RWPE1 (cell line): ENCODE results near the gene GRK3.
A peak's percentile ranks its signal among the peaks of the same experiment; 100 is the strongest.
"Not testable (repeated sequence)": the region's sequence is repeated elsewhere in the genome, so short reads cannot be mapped to it uniquely, and the experiment has no call there.

Source experiments
- CTCF ChIA-PET: fragments of 350-600 bp; sonication (Branson Sonifier 250); formaldehyde crosslinking; extraction: SDS; loops from one replicate; lab custom pipeline; 2021; lab: Yijun Ruan, JAX
- POLR2A ChIA-PET: fragments of 400-600 bp; formaldehyde crosslinking; extraction: SDS; loops from one replicate; lab custom pipeline; 2020; ENCODE audit warnings: antibody characterized with exemption; ENCODE audit not compliant: low non-redundant PET; lab: Yijun Ruan, JAX
- DNase-seq: peaks from one replicate; pipeline ENCODE4 v3.0.0; 2012; ENCODE audit warnings: low spot score
- H3K27ac ChIP-seq: fragments of 450-650 bp; 2 replicates; pipeline ENCODE4 v1.5.1; 2017
- CTCF ChIP-seq: fragments of 450-650 bp; conservative IDR thresholded peaks from 2 replicates; pipeline ENCODE4 v1.5.1; 2017; ENCODE audit warnings: low read depth, mild to moderate bottlenecking

GRK3 gene

GRCh38 chr22:25564320-25564978, at the start of gene GRK3:
TSS of gene GRK3 (plus strand) at chr22:25564675. CDS start at chr22:25565041, 366 bp downstream.
- no peak within 1 kb of the TSS for H3K27ac ChIP-seq
- DNase-seq = peak; percentile 17
- POLR2A ChIA-PET = no interaction called here
- CTCF ChIA-PET = interaction anchor here (0.6 kb wide), 1 partner anchor 15 kb away, joined by 4 read pairs; no protein-coding TSS in a partner anchor
- TF ChIP-seq CTCF = no peak

GRCh38 chr22:25518000-25518663, 46.3 kb upstream of the GRK3 start:
- H3K27ac ChIP-seq = no peak overlapping the region
- ChIA-PET CTCF (no interaction called here), POLR2A (no interaction called here)
- TF ChIP-seq CTCF = no peak
- no peak for DNase-seq

DNA sequence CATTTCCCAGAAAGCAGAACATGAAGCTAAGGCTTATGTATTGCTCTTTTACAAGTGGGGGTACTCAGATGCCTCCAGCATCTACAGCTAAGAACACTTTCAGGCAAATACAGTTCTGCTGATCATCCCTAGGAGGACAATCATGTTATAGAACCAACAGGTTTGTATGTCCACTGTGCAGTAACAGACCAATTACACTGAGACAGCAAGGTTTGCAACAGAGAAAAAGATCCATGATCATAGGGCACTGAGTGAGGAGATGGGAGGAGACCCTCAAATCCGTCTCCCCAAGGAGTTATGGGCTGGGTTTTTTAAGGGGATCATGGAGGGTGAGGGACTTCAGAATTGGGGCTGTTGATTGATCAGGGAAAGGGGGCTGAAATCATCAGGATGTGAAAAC, 39.1 kb upstream of the GRK3 start:
- no peak for TF ChIP-seq CTCF
- POLR2A ChIA-PET = no interaction called here
- H3K27ac ChIP-seq = no peak overlapping the region
- CTCF ChIA-PET = no interaction called here
- DNase-seq = no peak

- DNase-seq, H3K27ac ChIP-seq, CTCF ChIA-PET, POLR2A ChIA-PET: not testable (repeated sequence)
Observed at GRCh38 chr22:25525804-25526584, 38.5 kb upstream of the GRK3 start.

DNA sequence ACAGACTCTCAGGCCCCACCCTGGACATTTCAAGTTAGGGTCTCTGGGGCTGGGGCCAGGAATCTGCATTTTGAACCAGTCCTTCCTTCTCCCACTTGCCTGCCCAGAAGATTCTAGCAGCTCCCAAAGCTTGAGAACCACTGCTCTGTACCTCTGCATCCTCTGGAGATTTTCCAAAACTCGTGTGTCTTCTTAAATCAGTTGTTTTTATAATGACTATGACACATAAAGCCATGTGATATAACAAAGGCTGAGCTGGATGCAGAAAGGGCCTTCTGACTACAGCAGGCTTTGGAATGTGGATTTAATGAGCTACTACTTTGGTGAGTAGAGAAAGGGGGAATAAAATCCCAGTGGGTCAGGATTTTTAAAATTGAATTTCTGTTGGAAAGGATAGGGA, 37.5 kb upstream of the GRK3 start:
- POLR2A ChIA-PET, H3K27ac ChIP-seq, DNase-seq, CTCF ChIA-PET: not testable (repeated sequence)

- POLR2A ChIA-PET, DNase-seq, H3K27ac ChIP-seq: not testable (repeated sequence)
- CTCF ChIA-PET = interaction anchor here (0.6 kb wide), 1 partner anchor 25 kb away, joined by 3 read pairs; no protein-coding TSS in a partner anchor
Observed at GRCh38 chr22:25528068-25528467, 36.4 kb upstream of the GRK3 start.

DNA sequence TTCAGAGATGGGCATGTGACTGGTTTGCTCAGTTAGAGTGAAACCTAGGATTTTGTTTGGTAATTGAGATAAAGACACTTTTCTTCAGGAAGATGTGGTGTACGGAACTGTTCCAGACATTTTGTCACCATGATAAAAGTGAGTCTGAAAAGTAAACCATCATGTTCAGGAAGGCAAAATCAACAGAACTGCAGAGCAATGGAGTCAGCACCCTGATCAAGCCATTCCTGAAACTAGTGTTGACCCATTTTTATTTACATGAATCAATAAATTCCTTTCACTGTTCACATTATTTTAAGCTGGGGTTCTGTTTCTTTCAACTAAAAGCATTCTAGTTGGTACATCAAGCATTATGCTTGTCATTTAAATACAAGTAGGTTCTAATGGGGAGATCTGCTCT, 35.4 kb upstream of the GRK3 start:
- H3K27ac ChIP-seq, POLR2A ChIA-PET, CTCF ChIA-PET, DNase-seq: not testable (repeated sequence)

DNA sequence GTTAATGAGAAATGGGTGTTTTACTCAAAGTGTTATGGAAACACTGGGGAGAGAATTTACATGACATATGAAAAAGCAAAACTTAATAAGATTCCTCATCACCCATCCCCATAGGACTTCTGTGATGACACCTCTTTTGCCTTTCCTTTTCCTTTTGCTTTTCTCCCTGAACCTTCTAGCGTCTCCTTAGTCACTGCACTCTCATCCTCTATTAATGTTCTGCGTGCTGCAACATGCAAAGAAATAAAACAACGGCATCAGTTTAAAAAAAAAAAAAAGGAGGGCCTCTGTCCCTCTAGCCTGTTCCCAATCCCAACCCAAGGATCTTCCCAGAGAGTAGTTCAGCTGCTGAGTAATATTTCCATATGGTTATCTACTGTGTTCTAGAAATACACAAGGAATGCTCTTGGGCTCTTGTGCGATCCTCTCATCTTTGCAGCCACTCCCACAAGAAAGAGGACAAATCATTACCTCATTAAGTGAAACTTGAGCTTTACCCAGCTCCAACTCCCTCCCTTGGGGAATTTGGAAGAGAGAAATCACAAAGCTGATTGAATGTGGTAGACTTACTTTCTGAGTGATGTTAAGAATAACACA, 34.8 kb upstream of the GRK3 start:
- POLR2A ChIA-PET = not testable (repeated sequence)
- DNase-seq = peak; percentile 50

GRCh38 chr22:25531677-25532076, 32.8 kb upstream of the GRK3 start:
- DNase-seq, POLR2A ChIA-PET, H3K27ac ChIP-seq, CTCF ChIA-PET: not testable (repeated sequence)

More for the DNA sequence above, 34.8 kb upstream of the GRK3 start:
- CTCF ChIA-PET, H3K27ac ChIP-seq: not testable (repeated sequence)
